Activated naive CD8-positive, alpha-beta T cell treated with anti-CD3 and anti-CD28 coated beads, Interleukin-2, amount 10 ng/mL, durations not matched to agents 7 days and 5 days (primary cell): ENCODE results near the gene DTNB. TPM values are rescaled to one million over a fixed set of nuclear protein-coding genes. Genes with fewer than 3 reads are reported as not detected.

Experiments
- ATAC-seq: fragments of 150-1000 bp; cut with Tn5 transposase; one replicate; pipeline ENCODE4 v1.10.0; 2021; ENCODE audit warnings: low read depth, moderate library complexity
- POLR2A ChIA-PET: fragments of 350-600 bp; sonication (Branson Sonifier 250); formaldehyde crosslinking; loops from one replicate; lab custom pipeline; 2021; ENCODE audit warnings: antibody characterized with exemption; lab: Charles Lee
- DNase-seq: peaks from one replicate; pipeline ENCODE4 v3.0.0; 2021
- H3K27ac Mint-ChIP-seq: one replicate; pipeline ENCODE4 v1.8.0; 2022; ENCODE audit warnings: mild to moderate bottlenecking, mixed read lengths
- H3K27me3 Mint-ChIP-seq: one replicate; pipeline ENCODE4 v1.8.0; 2022; ENCODE audit warnings: mild to moderate bottlenecking, moderate library complexity, mixed read lengths
- H3K36me3 Mint-ChIP-seq: one replicate; pipeline ENCODE4 v1.8.0; 2021; ENCODE audit warnings: mild to moderate bottlenecking, mixed read lengths
- H3K4me1 Mint-ChIP-seq: one replicate; pipeline ENCODE4 v1.8.0; 2021; ENCODE audit warnings: mixed read lengths
- H3K4me3 Mint-ChIP-seq: one replicate; pipeline ENCODE4 v1.8.0; 2022; ENCODE audit warnings: mild to moderate bottlenecking, moderate library complexity, mixed read lengths
- H3K9me3 Mint-ChIP-seq: one replicate; pipeline ENCODE4 v1.8.0; 2021; ENCODE audit warnings: mixed read lengths
- total RNA-seq, 2 experiments: library from RNA; stranded (reverse); gene quantifications; one replicate each; pipeline ENCODE4 v1.2.3, GENCODE V29; 2021

The DTNB gene
- total RNA-seq, 2 experiments from 2014 or later, result 36.7 to 38.3 TPM

DNA sequence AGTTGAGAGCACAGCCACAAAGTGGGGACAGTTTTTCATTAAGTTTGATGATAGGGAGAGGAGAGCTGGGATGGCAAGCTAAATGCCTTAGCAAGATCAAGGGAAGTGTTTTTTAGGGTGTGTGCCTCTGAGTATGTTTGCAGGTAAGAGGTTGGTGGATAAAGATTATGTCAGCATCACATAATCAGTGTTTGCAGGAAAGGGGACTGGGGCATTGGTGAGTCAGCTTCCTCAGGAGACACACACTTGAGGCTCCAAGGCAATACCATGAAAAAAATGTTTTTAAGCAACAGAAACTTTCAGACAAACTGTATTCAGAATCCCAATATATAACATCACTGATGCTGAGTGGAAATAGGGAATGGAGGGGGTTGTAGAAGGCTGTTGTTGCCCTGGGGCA is 25.4 kb upstream of the DTNB start:
- Mint-ChIP-seq H3K4me1 (peaks cover 3% of the 10 kb centered on the region), H3K36me3 (no peaks in the 10 kb centered on the region), H3K9me3 (no peaks in the 10 kb centered on the region), H3K27ac (no peak overlapping the region), H3K27me3 (no peaks in the 10 kb centered on the region), H3K4me3 (no peak overlapping the region)
- POLR2A ChIA-PET, result no interaction called here
- peak; percentile 60 for ATAC-seq
- no peak for DNase-seq

GRCh38 chr2:25697559-25698341 is 24.4 kb upstream of the DTNB start:
- POLR2A ChIA-PET, result no interaction called here
- Mint-ChIP-seq H3K4me3 (no peak overlapping the region), H3K36me3 (no peaks in the 10 kb centered on the region), H3K9me3 (no peaks in the 10 kb centered on the region), H3K27ac (no peak overlapping the region), H3K27me3 (no peaks in the 10 kb centered on the region), H3K4me1 (peaks cover 3% of the 10 kb centered on the region)
- DNase-seq (no peak), ATAC-seq (no peak)

DNA sequence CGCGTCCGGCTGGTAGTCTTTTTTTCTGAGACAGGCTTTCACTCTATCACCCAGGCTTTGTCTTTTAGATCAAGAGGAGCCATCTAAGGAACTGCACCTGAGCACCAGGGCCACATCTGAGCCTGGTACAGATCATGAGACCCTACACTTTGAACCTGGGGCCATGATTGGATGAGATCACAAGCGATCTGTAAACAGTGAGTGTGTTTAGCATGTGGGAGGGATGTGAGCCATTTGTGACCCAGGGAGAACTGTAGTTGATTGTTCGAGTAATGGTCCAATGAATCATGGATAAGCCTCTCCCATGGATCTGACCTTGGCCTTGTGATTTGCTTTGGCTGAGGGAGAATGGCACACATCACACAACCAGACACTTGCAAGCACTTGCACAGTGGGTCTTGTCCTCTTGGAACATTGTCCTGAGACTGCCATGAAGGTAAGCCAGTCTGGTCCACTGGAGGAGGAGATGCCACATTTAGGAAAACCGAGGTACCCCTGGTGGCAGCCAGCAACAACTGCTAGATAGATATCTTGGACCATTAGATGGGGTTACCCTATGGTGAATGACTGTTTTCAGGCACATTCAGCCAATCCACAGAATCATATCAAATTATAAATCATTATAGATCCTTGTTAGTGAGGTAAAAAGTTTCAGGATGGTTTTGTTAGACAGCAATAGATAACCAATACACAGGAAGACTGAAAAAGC is 19.5 kb upstream of the DTNB start:
- Mint-ChIP-seq H3K4me1 (no peaks in the 10 kb centered on the region), H3K4me3 (no peak overlapping the region), H3K27ac (no peak overlapping the region), H3K36me3 (no peaks in the 10 kb centered on the region), H3K27me3 (no peaks in the 10 kb centered on the region), H3K9me3 (no peaks in the 10 kb centered on the region)
- DNase-seq (no peak), ATAC-seq (no peak)
- POLR2A ChIA-PET, result no interaction called here

DNA sequence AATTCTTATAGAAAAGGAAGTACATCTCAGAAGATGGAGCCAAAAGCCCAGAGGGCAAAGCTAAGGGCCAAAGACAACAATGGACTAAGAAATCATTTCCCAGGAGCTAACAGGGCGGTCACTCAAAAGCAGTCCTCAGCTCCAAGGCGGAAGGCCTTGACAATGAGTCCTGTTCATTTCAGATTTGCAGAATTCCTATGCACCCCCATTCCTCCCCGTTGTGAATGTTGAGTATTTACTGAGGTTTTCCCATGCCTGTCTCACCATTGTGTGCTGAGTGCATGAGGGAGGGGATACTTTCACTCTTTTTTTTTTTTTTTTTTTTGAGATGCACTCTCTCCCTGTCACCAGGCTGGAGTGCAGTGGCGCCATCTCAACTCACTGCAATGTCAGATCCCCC is 18.8 kb upstream of the DTNB start:
- no peaks in the 10 kb centered on the region for H3K4me1 Mint-ChIP-seq
- no peak overlapping the region for H3K4me3 Mint-ChIP-seq
- no peak for DNase-seq
- H3K9me3 Mint-ChIP-seq, result no peaks in the 10 kb centered on the region
- H3K27me3 Mint-ChIP-seq, result no peaks in the 10 kb centered on the region
- H3K36me3 Mint-ChIP-seq, result no peaks in the 10 kb centered on the region
- H3K27ac Mint-ChIP-seq, result no peak overlapping the region
- POLR2A ChIA-PET, result no interaction called here
- ATAC-seq, result no peak

- POLR2A ChIA-PET, result no interaction called here
- H3K4me1 Mint-ChIP-seq, result no peaks in the 10 kb centered on the region
- no peaks in the 10 kb centered on the region for H3K36me3 Mint-ChIP-seq
- no peak overlapping the region for H3K4me3 Mint-ChIP-seq
- H3K27me3 Mint-ChIP-seq, result peaks cover 2% of the 10 kb centered on the region
- ATAC-seq (no peak), DNase-seq (no peak)
- no peaks in the 10 kb centered on the region for H3K9me3 Mint-ChIP-seq
- H3K27ac Mint-ChIP-seq, result no peak overlapping the region
These were observed 16.7 kb upstream of the DTNB start for GRCh38 chr2:25690058-25690457.

DNA sequence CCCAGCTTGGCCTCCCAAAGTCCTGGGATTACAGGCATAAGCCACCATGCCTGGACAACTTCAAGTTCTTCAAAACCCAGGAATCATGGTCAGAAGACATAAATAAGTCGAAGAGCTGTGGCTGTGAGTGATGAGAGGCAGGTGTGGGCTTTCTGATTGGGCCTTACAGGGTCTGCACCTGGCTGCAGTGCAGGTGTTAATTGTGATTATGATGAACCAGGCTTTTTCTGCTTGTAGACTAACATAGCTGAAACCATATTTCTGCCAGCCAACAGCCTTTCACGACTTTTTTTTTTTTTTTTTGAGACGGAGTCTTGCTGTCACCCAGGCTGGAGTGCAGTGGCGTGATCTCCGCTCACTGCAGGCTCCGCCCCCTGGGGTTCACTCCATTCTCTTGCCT is 14.9 kb upstream of the DTNB start:
- no peaks in the 10 kb centered on the region for H3K4me1 Mint-ChIP-seq
- no peaks in the 10 kb centered on the region for H3K36me3 Mint-ChIP-seq
- no peaks in the 10 kb centered on the region for H3K9me3 Mint-ChIP-seq
- H3K4me3 Mint-ChIP-seq, result no peak overlapping the region
- H3K27me3 Mint-ChIP-seq, result peaks cover 11% of the 10 kb centered on the region
- ATAC-seq, result no peak
- no peak overlapping the region for H3K27ac Mint-ChIP-seq
- no peak for DNase-seq
- POLR2A ChIA-PET, result interaction anchor here (0.7 to 1.1 kb wide), 2 partner anchors 18 to 23 kb away, joined by 3 to 4 read pairs; no protein-coding TSS in a partner anchor

DNA sequence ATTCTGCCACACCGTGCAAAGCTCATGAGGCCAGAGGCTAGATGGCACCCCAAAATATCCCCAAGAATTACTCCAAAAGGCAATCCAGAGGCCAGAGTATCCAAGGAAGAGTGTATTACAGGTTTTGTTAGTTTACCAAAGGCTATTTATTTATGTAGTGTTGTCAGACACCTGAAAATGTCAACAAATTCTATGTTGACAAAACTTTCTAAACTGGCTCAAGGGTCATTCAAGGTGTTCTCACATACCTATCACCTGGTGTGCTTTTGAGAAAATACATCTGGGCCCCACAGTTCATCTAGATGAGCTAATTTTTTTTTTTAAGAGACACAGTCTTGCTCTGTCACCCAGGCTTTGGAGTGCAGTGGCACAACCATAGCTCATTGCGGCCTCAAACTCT is 12.4 kb upstream of the DTNB start:
- Mint-ChIP-seq H3K4me1 (no peaks in the 10 kb centered on the region), H3K27me3 (peaks cover 22% of the 10 kb centered on the region), H3K27ac (no peak overlapping the region), H3K36me3 (no peaks in the 10 kb centered on the region), H3K4me3 (no peak overlapping the region), H3K9me3 (no peaks in the 10 kb centered on the region)
- ATAC-seq (no peak), DNase-seq (no peak)
- POLR2A ChIA-PET, result interaction anchor here (1.6 kb wide), 1 partner anchor 12 kb away, joined by 3 read pairs; no protein-coding TSS in a partner anchor

- DNase-seq, result no peak
- H3K27ac Mint-ChIP-seq, result no peak overlapping the region
- no peak for ATAC-seq
- H3K27me3 Mint-ChIP-seq, result peaks cover 22% of the 10 kb centered on the region
- no peaks in the 10 kb centered on the region for H3K9me3 Mint-ChIP-seq
- POLR2A ChIA-PET, result interaction anchor here (1.6 kb wide), 1 partner anchor 11 kb away, joined by 3 read pairs; no protein-coding TSS in a partner anchor
- H3K4me1 Mint-ChIP-seq, result no peaks in the 10 kb centered on the region
- no peaks in the 10 kb centered on the region for H3K36me3 Mint-ChIP-seq
- no peak overlapping the region for H3K4me3 Mint-ChIP-seq
These were observed 11.4 kb upstream of the DTNB start for GRCh38 chr2:25684577-25685473.

DNA sequence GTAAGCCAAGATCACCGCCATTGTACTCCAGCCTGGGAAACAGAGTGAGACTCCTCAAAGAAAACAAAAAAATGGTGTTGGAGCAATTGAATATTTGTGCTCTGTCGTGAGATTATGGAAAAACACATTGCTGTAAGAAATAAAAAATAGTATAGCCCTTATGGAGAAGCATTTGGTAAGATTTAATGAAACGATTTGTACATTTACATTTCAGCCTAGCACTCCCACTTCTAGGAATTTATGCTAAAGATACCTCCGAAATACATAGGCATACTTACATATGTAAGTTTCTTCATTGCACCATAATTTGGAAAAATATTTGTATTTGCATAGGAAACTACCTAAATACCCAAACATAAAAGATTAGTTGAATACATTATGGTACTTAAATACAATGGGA is 8.7 kb upstream of the DTNB start:
- H3K36me3 Mint-ChIP-seq, result no peaks in the 10 kb centered on the region
- H3K27me3 Mint-ChIP-seq, result peaks cover 22% of the 10 kb centered on the region
- no peaks in the 10 kb centered on the region for H3K4me1 Mint-ChIP-seq
- no peaks in the 10 kb centered on the region for H3K9me3 Mint-ChIP-seq
- DNase-seq (no peak), ATAC-seq (no peak)
- H3K4me3 Mint-ChIP-seq, result no peak overlapping the region
- POLR2A ChIA-PET, result no interaction called here
- no peak overlapping the region for H3K27ac Mint-ChIP-seq

- no peak overlapping the region for H3K4me3 Mint-ChIP-seq
- H3K27me3 Mint-ChIP-seq, result peaks cover 31% of the 10 kb centered on the region
- ATAC-seq (no peak), DNase-seq (no peak)
- H3K4me1 Mint-ChIP-seq, result peaks cover 8% of the 10 kb centered on the region
- H3K36me3 Mint-ChIP-seq, result no peaks in the 10 kb centered on the region
- POLR2A ChIA-PET, result interaction anchor here (0.6 kb wide), 1 partner anchor 1410 kb away, joined by 3 read pairs; no protein-coding TSS in a partner anchor
- H3K9me3 Mint-ChIP-seq, result no peaks in the 10 kb centered on the region
- no peak overlapping the region for H3K27ac Mint-ChIP-seq
These were observed 4.5 kb upstream of the DTNB start for GRCh38 chr2:25677877-25678276.

- Mint-ChIP-seq H3K27ac (peak overlapping the region; percentile 76), H3K4me1 (peaks cover 19% of the 10 kb centered on the region), H3K9me3 (no peaks in the 10 kb centered on the region), H3K4me3 (peak overlapping the region; percentile 85), H3K27me3 (peaks cover 22% of the 10 kb centered on the region), H3K36me3 (no peaks in the 10 kb centered on the region)
- ATAC-seq (no peak), DNase-seq (no peak)
- POLR2A ChIA-PET, result interaction anchor here (0.6 to 2.6 kb wide), 7 partner anchors 12 to 443 kb away, joined by 3 to 13 read pairs (median 3); partner anchors contain the start of gene ASXL2
These were observed 643 bp upstream of the DTNB start for GRCh38 chr2:25674077-25674362.

DNA sequence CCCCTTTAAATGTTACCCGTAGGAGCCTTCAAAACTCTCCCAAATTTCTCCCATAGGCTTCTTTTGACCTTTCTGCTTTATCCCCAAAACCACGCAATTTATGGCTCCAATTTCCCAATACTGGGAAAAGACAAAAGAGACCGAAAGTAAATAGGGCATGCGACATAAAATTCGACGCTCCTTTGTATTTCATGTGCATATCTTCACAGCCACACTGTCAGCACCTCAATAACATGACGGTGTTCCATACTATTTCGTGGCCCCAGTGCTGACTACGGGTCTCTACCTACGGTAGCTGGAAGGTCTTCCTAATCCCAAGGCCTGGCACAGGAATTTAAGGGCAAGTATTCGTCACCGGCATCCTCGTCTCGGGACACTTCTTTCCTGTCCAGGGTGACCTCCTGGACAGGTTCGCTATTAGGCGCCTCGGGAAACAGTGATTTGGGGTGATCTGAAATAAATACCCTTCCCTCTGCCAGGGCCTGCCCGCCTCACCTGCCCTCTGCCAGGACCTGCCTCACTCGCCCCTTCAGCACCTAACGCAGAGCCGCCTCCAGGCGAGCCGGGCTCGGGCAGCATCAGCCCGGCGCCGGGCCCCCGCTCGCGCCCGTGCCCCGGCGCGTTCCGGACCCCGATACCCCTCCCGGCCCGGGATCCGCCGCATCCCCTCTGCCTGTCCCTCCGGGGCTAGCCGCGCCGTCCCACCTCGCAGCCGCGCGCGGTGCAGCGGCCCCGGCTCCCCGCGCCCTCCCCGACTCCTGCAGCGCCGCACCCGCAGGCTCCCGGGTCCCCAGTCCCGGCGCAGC is 680 bp downstream of the DTNB start:
- peaks cover 21% of the 10 kb centered on the region for H3K4me1 Mint-ChIP-seq
- no peaks in the 10 kb centered on the region for H3K9me3 Mint-ChIP-seq
- no peaks in the 10 kb centered on the region for H3K36me3 Mint-ChIP-seq
- H3K4me3 Mint-ChIP-seq, result peak overlapping the region; percentile 86
- POLR2A ChIA-PET, result interaction anchor here (0.8 to 2.6 kb wide), 5 partner anchors 26 to 244 kb away, joined by 3 to 13 read pairs (median 4); partner anchors contain the start of gene ASXL2
- peak overlapping the region; percentile 59 for H3K27ac Mint-ChIP-seq
- peak; percentile 76 for DNase-seq
- peaks cover 22% of the 10 kb centered on the region for H3K27me3 Mint-ChIP-seq
- peak; percentile 82 for ATAC-seq
